GM19438 (cell line): Measurements from ENCODE around the gene FOXJ3.

Source experiments
- ATAC-seq: cut with Tn5 transposase; IDR thresholded peaks from one replicate; pipeline ENCODE4 v1.9.1; 2021; ENCODE audit warnings: low read depth; ENCODE audit not compliant: unreplicated experiment

Gene FOXJ3

GRCh38 chr1:42335050-42335808 is at the start of gene FOXJ3:
Gene FOXJ3, minus strand, starts transcription at chr1:42335235. Its CDS starts 24,142 bp downstream, at chr1:42311093.
- peak; percentile 63 for ATAC-seq

GRCh38 chr1:42381280-42381673 is 46.2 kb upstream of the FOXJ3 start:
- ATAC-seq: no peak

GRCh38 chr1:42380586-42381279 is 45.7 kb upstream of the FOXJ3 start, which contains the start of gene RIMKLA:
Gene RIMKLA, plus strand, starts transcription at chr1:42380792. Its CDS starts 143 bp downstream, at chr1:42380935.
- ATAC-seq: peak; percentile 83

DNA sequence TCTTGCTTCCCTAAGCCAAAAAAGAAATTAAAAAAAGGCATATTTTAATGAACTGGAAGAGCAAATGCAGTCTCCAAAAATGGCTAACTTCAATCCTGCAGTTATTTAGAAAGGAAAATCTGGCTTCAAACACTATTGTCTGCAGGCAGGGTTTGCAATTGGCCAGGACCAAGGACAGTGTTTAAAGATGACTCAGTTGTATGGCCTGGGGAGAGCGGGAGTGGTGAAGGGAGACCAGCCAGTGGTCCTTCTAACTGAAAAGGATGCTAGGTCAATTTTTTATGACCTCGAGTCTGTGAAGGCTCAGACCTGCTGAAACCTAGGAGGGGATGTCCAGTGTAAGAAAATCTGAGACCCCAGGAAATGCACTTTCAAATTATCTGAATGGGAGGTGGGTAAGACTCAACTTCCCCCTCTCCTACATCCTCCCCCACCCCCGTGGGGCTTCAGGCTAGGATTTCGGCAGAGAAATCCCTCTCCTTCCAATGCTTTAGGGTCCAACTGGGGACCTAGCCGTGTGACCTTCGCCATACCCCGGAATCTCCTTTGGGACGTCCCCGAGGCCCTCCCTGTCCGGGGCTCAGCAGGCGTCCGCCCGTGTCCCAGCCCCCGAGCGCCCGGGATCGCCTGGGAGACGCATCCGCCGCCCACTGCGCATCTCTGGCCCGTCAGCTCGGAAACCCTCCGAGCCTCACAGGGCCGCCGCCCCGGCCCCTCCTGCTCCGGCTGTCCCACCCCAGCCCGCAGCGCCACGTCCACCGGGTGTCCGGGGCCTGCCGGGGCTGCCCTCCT is 45.0 kb upstream of the FOXJ3 start:
- ATAC-seq: peak; percentile 46

- no peak for ATAC-seq
These were observed 37.8 kb upstream of the FOXJ3 start for GRCh38 chr1:42372796-42373195.

DNA sequence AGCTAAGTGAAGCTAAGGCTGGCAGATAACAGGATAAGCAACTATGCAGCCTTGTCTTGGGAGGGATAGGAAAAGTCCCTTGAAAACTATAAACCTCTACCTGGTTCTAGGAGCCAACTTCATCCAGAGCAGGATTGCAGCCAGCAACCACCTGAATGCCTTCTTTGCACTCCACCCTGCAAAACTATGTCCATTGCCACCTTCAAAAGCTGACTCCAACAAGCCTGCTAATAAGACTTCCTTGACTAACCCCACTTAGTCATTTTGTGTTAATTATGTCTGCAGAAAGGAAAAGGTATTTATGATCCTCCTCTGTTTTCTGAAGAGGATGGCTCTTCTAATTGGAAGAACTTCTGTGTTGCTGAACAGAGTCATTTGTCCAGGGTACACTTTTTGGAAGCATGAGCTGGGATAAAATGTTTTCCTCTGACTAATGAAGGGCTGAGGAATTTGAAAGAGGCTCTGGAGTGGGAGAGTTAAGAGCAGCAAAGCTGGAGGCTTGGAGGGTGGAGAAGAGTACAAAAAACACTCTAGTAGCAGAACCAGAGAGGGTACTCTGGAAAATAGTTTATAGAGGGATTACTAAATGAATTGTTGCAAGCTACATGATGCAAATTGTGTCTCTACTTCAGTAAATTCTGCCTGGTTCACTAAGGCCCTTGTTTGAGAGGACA is 36.0 kb upstream of the FOXJ3 start:
- ATAC-seq: no peak

DNA sequence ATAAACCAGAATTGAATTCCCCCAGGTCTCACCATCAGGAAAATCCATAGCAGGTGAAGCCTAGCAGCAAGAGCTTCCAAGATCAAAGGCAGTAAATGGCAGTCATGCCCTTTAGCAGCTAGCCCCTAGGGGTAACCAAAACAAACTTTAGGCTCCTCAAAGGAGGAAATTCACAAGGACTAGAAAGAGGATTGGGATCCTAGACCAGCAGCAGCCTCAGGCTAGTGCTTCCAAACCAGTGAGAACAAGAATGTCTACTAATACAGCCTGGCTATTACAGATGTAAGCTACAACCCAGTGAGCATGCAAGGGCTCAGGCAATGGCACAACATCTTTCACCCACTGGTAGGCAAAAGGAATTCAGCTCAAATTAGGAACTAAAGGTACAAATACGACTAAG is 34.4 kb upstream of the FOXJ3 start:
- no peak for ATAC-seq

DNA sequence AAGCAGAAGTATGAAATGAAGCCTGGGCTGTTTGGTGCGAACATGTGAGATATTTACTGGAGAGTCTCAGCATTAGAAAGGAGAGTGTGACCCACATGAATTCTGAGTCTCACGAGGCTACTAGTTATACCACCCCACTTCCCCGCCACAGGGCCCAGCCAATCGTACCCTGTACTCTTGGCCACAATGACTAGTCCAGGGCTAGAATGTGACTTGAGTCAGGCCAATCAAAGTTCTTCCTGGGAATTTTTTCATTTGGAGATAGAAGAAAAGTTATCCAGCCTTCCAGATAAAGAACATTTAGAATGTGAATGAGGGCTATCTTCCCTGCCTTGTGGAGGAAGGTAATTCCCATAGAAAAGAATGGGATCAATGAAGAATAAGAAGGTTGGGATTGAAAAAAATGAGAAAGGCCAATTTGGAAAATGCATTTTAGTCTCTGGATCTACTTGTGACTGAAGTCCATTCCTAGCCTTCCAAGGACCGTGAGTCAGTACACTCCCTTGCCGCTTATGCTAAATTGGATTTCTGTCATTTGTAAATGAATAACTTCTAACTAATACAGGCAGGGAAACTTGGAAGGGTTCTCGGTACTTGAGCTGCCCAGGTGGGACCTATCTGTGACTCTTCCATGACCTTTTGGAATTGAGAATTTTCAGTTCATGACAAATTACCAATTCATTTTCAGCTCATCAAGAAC is 33.2 kb upstream of the FOXJ3 start:
- no peak for ATAC-seq

- no peak for ATAC-seq
These were observed 30.1 kb upstream of the FOXJ3 start for GRCh38 chr1:42365118-42365517.

DNA sequence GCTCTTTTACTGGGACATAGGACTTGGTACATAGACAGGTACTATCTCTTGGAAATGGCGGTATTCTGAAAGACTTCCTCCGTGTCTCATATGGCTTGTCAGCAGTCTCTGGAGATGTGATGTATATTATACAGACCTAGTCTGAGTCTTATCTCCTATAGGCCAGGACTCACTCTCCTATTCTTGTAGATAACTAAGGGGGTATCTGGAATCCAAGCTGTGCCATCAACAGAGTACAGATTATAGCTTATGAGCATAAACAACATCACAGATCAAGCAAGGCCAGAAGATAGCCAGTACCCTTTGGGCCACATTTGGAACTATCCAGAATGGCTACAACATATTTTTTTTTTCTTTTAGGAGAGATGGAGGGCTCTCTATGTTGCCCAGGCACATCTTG is 29.5 kb upstream of the FOXJ3 start:
- ATAC-seq: no peak

DNA sequence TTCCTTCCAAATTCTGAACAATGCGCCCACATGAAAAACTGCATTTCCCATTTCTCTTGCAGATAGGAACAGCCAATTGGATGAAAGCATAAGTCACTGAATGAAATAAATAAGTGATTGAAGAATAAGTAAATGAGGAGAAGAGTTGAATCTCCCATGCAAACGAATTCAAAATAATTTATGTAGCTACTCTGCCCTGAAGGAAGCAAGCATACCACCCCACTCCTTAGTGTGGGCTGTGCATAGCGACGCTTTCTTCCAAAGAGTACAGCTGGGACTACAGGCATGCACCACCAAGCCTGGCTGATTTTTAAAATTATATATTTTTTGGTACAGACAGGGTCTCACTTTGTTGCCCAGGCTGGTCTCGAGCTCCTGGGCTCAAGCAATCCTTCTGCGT is 29.1 kb upstream of the FOXJ3 start:
- ATAC-seq: no peak

DNA sequence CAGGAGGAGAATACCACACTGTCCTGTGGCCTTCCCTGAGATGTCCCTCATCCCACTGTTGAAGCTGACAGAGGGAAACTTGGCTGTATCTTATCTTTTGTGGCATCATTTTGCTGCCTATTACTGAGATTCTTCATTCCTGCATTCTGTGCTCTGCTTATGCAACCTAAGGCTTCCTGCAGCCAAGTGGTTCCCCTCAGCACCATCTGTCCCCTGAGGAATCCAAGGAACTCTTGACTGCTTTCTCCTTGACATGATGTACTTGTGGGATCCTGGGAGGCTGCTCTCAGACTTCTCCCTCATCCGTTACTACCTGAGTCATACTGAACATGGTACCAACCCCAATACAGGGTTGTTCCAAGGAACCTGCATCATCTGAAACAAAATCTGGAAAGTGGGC is 24.4 kb upstream of the FOXJ3 start:
- ATAC-seq: no peak

GRCh38 chr1:42358791-42359190 is 23.8 kb upstream of the FOXJ3 start:
- no peak for ATAC-seq

DNA sequence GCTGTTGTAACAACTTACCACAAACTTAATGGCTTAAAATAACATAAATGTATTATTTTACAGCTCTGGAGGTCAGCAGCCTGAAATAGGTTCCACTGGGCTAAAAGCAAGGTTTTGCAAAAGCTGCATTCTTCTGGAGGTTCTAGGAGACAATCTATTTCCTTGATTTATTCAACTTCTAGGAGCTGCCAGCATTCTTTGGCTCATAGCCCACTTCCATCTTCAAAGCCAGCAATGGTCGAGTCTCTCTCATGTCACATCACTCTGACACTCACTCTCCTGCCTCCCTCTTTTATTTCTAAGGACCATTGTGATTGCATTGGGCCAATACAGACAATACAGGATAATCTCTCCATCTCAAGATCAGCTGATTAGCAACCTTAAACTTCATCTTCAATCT is 15.1 kb upstream of the FOXJ3 start:
- ATAC-seq: no peak

DNA sequence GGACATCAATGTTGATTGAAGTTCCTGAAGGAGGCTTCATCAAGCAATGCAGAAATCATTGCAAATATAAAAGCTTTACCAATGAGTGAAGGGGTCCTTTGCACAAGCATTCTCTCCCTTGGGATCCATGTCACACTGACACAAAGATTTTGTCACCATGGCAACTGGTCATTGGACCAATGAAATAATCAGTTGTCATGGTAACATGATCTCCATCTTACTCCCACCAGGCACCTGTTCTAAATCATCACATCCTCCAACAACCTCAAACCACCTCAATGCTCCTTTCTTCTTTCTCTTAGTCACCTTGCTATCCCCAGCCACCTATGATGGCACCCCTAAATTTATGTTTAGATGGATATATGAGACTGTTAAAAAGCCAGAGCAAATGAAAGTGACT is 13.5 kb upstream of the FOXJ3 start:
- no peak for ATAC-seq

DNA sequence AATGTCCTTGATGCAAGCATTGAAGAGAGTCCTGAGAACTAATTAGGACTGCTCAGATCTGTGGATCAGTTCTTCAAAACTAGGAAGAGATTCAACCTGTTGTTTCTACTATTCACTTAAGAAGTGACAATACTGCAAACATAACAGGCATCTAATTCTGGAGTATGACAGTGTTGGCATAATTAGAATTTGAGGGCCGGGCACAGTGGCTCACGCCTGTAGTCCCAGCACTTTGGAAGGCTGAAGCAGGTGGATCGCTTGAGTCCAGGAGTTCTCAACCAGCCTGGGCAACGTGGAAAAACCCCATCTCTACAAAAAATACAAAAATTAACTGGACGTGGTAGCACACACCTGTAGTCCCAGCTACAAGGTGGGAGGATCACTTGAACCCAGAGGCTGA is 8.0 kb upstream of the FOXJ3 start:
- ATAC-seq: no peak

GRCh38 chr1:42340901-42341300 is 5.9 kb upstream of the FOXJ3 start:
- no peak for ATAC-seq

GRCh38 chr1:42340093-42340492 is 5.1 kb upstream of the FOXJ3 start:
- ATAC-seq: no peak

GRCh38 chr1:42336978-42337377 is 1.9 kb upstream of the FOXJ3 start:
- no peak for ATAC-seq
